HepG2 (cell line): Measurements from ENCODE around the gene RAD51D. TPM values are rescaled to one million over a fixed set of nuclear protein-coding genes. Genes with fewer than 3 reads are reported as not detected.

Source experiments
- ATF1 ChIP-seq: IDR thresholded peaks from 2 replicates; pipeline ENCODE4 v1.6.1; 2016; ENCODE audit warnings: mild to moderate bottlenecking, control low read depth
- CREM ChIP-seq, 2 experiments: sonication (generic) in 1 of 2; formaldehyde crosslinking in 1 of 2; IDR thresholded peaks; 2 replicates each; pipeline versions ENCODE4 v1.4.0 to v1.6.1; 2016 to 2020; ENCODE audit warnings: antibody characterized with exemption in 1 of 2, mild to moderate bottlenecking in 1 of 2, missing genetic modification reagents in 1 of 2
- HMG20A ChIP-seq: IDR thresholded peaks from 2 replicates; pipeline ENCODE4 v1.6.1; 2016; ENCODE audit warnings: borderline replicate concordance
- HOXA7 ChIP-seq: sonication (generic); formaldehyde crosslinking; IDR thresholded peaks from 2 replicates; pipeline ENCODE4 v1.8.1; 2022; ENCODE audit warnings: mild to moderate bottlenecking, missing genetic modification reagents, moderate library complexity
- KDM1A ChIP-seq: IDR thresholded peaks from 2 replicates; pipeline ENCODE4 v1.6.1; 2016; ENCODE audit warnings: missing compliant biosample characterization
- RFXANK ChIP-seq: IDR thresholded peaks from 2 replicates; pipeline ENCODE4 v1.6.1; 2016
- SOX6 ChIP-seq, 2 experiments: fragments of 450-650 bp in 1 of 2; sonication (generic) in 1 of 2; formaldehyde crosslinking in 1 of 2; IDR thresholded peaks; 2 replicates each; pipeline versions ENCODE4 v1.4.0 to v1.6.1; 2017 to 2020; ENCODE audit warnings: antibody characterized with exemption in 1 of 2, mild to moderate bottlenecking in 1 of 2, missing genetic modification reagents in 1 of 2
- ZNF264 ChIP-seq: sonication (generic); formaldehyde crosslinking; IDR thresholded peaks from 2 replicates; pipeline ENCODE4 v1.4.0; 2020; ENCODE audit warnings: missing genetic modification reagents
- ZNF543 ChIP-seq: sonication (generic); formaldehyde crosslinking; IDR thresholded peaks from 2 replicates; pipeline ENCODE4 v1.4.0; 2020; ENCODE audit warnings: mild to moderate bottlenecking, missing genetic modification reagents
- polyA plus RNA-seq, 8 experiments: library from polyadenylated mRNA; depleted of rRNA in 3 of 8; stranded (reverse) in 7 of 8; unstranded in 1 of 8; fragments of >200 nt; fragmentation: Illumina TruSeq in 4 of 8; extraction: Trizol in 4 of 8; gene quantifications; 2 replicates each; pipeline versions ENCODE4 v1.2.1 to v1.2.3, GENCODE V29; 2011 to 2016; ENCODE audit warnings: low read depth in 4 of 8, missing spikeins in 1 of 8, mixed read lengths in 1 of 8; ENCODE audit not compliant: insufficient read depth in 1 of 8
- total RNA-seq, 5 experiments: library from RNA; depleted of rRNA; stranded (reverse); fragments of >200 nt; fragmentation: Illumina TruSeq; extraction: Trizol; gene quantifications; 2 replicates each; pipeline ENCODE4 v1.2.3, GENCODE V29; 2016; ENCODE audit warnings: low read depth in 1 of 5
- TF ChIP-seq, protein P1 (sequence below): sonication (generic); formaldehyde crosslinking; IDR thresholded peaks from 2 replicates; pipeline ENCODE4 v1.4.0; 2020; ENCODE audit warnings: missing genetic modification reagents, borderline replicate concordance
- TF ChIP-seq, protein P2 (sequence below): IDR thresholded peaks from 2 replicates; pipeline ENCODE4 v1.6.1; 2012; ENCODE audit warnings: low read length, improper control_type of control experiment
- TF ChIP-seq, protein P3 (sequence below): sonication (generic); formaldehyde crosslinking; IDR thresholded peaks from 2 replicates; pipeline ENCODE4 v1.5.1; 2020; ENCODE audit warnings: missing genetic modification reagents, mild to moderate bottlenecking, borderline replicate concordance
- TF ChIP-seq, protein P4 (sequence below): sonication (generic); formaldehyde crosslinking; IDR thresholded peaks from 2 replicates; pipeline ENCODE4 v1.4.0; 2020; ENCODE audit warnings: missing genetic modification reagents, borderline replicate concordance
- TF ChIP-seq, protein P5 (sequence below): sonication (generic); formaldehyde crosslinking; IDR thresholded peaks from 2 replicates; pipeline ENCODE4 v1.9.0; 2021; ENCODE audit warnings: missing genetic modification reagents, borderline replicate concordance

The RAD51D gene
- total and polyA plus RNA-seq, 2 of the 13 experiments (the other 11 are each of a cell fraction or from before 2014, with no cell fraction given), result 6.7 to 13.1 TPM

DNA sequence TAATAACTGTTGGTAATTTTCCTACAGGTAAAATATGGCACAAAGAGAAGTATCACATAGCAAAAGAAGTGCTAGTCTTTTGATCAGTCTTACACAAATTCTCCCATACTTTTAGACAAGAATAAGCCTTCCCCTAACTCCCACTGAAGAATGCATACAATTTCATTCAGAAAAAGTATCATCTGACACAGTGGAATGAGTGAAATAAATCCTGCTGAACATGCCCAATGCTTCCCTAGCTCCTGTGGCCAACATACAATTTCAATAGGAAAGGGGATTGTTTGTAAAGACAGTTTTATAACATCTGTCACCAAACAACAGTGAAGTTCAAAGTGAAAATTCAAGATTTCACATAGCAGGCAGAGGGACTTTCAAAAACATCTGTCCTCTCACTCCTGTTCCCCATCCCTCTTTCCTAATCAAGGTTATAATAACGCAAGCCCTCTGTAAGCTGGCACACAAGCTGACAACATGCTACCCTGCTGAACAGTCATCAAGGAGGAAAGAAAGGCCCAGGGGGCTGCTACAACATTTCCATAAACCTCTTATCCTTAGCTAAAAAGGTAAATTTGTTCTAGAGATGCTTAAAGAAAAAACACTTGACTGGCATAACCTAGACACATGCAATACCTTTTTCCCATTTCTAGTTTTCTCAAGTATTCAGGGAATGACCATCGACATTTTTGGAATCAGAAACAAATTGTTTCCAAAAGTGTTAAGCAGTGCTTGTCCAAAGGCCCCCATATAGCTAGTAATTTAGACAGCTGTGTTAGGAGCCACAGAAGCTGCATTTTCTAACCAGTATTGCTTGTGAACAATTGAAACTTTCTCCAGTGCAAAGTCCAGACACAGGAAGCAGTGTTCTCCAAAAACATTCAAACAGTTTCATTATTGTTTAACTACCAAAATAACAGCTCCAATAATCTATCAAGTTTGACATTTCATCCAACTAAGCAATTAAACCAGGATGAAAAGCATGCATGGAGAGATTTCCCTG lies 44.7 kb downstream of the RAD51D start (continued):
- TF ChIP-seq, protein P1, sequence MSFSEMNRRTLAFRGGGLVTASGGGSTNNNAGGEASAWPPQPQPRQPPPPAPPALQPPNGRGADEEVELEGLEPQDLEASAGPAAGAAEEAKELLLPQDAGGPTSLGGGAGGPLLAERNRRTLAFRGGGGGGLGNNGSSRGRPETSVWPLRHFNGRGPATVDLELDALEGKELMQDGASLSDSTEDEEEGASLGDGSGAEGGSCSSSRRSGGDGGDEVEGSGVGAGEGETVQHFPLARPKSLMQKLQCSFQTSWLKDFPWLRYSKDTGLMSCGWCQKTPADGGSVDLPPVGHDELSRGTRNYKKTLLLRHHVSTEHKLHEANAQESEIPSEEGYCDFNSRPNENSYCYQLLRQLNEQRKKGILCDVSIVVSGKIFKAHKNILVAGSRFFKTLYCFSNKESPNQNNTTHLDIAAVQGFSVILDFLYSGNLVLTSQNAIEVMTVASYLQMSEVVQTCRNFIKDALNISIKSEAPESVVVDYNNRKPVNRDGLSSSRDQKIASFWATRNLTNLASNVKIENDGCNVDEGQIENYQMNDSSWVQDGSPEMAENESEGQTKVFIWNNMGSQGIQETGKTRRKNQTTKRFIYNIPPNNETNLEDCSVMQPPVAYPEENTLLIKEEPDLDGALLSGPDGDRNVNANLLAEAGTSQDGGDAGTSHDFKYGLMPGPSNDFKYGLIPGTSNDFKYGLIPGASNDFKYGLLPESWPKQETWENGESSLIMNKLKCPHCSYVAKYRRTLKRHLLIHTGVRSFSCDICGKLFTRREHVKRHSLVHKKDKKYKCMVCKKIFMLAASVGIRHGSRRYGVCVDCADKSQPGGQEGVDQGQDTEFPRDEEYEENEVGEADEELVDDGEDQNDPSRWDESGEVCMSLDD (CRISPR knock-in tag), result no peak
- TF ChIP-seq HOXA7 (CRISPR knock-in tag), result no peak
- TF ChIP-seq ZNF264 (CRISPR knock-in tag), result 0 out of 2 replicates have a peak, but pooled peaks have one; percentile 19
- TF ChIP-seq ATF1 (CRISPR knock-in tag), result no peak
- TF ChIP-seq HMG20A, result 0 out of 2 replicates have a peak, but pooled peaks have one; percentile 50
- TF ChIP-seq, protein P2, sequence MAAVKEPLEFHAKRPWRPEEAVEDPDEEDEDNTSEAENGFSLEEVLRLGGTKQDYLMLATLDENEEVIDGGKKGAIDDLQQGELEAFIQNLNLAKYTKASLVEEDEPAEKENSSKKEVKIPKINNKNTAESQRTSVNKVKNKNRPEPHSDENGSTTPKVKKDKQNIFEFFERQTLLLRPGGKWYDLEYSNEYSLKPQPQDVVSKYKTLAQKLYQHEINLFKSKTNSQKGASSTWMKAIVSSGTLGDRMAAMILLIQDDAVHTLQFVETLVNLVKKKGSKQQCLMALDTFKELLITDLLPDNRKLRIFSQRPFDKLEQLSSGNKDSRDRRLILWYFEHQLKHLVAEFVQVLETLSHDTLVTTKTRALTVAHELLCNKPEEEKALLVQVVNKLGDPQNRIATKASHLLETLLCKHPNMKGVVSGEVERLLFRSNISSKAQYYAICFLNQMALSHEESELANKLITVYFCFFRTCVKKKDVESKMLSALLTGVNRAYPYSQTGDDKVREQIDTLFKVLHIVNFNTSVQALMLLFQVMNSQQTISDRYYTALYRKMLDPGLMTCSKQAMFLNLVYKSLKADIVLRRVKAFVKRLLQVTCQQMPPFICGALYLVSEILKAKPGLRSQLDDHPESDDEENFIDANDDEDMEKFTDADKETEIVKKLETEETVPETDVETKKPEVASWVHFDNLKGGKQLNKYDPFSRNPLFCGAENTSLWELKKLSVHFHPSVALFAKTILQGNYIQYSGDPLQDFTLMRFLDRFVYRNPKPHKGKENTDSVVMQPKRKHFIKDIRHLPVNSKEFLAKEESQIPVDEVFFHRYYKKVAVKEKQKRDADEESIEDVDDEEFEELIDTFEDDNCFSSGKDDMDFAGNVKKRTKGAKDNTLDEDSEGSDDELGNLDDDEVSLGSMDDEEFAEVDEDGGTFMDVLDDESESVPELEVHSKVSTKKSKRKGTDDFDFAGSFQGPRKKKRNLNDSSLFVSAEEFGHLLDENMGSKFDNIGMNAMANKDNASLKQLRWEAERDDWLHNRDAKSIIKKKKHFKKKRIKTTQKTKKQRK, result no peak
- no peak for TF ChIP-seq SOX6 (IDR thresholded peaks at IDR 0.05)
- TF ChIP-seq SOX6 (CRISPR knock-in tag; IDR thresholded peaks at IDR 0.05), result peak; percentile 87
- 0 out of 2 replicates have a peak, but pooled peaks have one; percentile 27 for TF ChIP-seq CREM (IDR thresholded peaks at IDR 0.05)
- no peak for TF ChIP-seq CREM (CRISPR knock-in tag; IDR thresholded peaks at IDR 0.05)
- TF ChIP-seq ZNF543 (CRISPR knock-in tag), result 0 out of 2 replicates have a peak, but pooled peaks have one; percentile 27
- TF ChIP-seq, protein P3, sequence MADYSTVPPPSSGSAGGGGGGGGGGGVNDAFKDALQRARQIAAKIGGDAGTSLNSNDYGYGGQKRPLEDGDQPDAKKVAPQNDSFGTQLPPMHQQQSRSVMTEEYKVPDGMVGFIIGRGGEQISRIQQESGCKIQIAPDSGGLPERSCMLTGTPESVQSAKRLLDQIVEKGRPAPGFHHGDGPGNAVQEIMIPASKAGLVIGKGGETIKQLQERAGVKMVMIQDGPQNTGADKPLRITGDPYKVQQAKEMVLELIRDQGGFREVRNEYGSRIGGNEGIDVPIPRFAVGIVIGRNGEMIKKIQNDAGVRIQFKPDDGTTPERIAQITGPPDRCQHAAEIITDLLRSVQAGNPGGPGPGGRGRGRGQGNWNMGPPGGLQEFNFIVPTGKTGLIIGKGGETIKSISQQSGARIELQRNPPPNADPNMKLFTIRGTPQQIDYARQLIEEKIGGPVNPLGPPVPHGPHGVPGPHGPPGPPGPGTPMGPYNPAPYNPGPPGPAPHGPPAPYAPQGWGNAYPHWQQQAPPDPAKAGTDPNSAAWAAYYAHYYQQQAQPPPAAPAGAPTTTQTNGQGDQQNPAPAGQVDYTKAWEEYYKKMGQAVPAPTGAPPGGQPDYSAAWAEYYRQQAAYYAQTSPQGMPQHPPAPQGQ, result no peak
- TF ChIP-seq, protein P4, sequence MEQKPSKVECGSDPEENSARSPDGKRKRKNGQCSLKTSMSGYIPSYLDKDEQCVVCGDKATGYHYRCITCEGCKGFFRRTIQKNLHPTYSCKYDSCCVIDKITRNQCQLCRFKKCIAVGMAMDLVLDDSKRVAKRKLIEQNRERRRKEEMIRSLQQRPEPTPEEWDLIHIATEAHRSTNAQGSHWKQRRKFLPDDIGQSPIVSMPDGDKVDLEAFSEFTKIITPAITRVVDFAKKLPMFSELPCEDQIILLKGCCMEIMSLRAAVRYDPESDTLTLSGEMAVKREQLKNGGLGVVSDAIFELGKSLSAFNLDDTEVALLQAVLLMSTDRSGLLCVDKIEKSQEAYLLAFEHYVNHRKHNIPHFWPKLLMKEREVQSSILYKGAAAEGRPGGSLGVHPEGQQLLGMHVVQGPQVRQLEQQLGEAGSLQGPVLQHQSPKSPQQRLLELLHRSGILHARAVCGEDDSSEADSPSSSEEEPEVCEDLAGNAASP, result peak; percentile 10; the same call in 1 of the 2 replicates
- no peak for TF ChIP-seq RFXANK (CRISPR knock-in tag)
- TF ChIP-seq KDM1A (CRISPR knock-in tag), result no peak
- TF ChIP-seq, protein P5, sequence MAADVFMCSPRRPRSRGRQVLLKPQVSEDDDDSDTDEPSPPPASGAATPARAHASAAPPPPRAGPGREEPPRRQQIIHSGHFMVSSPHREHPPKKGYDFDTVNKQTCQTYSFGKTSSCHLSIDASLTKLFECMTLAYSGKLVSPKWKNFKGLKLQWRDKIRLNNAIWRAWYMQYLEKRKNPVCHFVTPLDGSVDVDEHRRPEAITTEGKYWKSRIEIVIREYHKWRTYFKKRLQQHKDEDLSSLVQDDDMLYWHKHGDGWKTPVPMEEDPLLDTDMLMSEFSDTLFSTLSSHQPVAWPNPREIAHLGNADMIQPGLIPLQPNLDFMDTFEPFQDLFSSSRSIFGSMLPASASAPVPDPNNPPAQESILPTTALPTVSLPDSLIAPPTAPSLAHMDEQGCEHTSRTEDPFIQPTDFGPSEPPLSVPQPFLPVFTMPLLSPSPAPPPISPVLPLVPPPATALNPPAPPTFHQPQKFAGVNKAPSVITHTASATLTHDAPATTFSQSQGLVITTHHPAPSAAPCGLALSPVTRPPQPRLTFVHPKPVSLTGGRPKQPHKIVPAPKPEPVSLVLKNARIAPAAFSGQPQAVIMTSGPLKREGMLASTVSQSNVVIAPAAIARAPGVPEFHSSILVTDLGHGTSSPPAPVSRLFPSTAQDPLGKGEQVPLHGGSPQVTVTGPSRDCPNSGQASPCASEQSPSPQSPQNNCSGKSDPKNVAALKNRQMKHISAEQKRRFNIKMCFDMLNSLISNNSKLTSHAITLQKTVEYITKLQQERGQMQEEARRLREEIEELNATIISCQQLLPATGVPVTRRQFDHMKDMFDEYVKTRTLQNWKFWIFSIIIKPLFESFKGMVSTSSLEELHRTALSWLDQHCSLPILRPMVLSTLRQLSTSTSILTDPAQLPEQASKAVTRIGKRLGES, result no peak
